ENCODE data around the gene ADNP2.

Gene ADNP2

GRCh38 chr18:80159713-80160636 lies 50.9 kb downstream of the ADNP2 start:
- TF ChIP-seq, protein P1, sequence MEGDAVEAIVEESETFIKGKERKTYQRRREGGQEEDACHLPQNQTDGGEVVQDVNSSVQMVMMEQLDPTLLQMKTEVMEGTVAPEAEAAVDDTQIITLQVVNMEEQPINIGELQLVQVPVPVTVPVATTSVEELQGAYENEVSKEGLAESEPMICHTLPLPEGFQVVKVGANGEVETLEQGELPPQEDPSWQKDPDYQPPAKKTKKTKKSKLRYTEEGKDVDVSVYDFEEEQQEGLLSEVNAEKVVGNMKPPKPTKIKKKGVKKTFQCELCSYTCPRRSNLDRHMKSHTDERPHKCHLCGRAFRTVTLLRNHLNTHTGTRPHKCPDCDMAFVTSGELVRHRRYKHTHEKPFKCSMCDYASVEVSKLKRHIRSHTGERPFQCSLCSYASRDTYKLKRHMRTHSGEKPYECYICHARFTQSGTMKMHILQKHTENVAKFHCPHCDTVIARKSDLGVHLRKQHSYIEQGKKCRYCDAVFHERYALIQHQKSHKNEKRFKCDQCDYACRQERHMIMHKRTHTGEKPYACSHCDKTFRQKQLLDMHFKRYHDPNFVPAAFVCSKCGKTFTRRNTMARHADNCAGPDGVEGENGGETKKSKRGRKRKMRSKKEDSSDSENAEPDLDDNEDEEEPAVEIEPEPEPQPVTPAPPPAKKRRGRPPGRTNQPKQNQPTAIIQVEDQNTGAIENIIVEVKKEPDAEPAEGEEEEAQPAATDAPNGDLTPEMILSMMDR (IDR thresholded peaks at IDR 0.05), result no peak

DNA sequence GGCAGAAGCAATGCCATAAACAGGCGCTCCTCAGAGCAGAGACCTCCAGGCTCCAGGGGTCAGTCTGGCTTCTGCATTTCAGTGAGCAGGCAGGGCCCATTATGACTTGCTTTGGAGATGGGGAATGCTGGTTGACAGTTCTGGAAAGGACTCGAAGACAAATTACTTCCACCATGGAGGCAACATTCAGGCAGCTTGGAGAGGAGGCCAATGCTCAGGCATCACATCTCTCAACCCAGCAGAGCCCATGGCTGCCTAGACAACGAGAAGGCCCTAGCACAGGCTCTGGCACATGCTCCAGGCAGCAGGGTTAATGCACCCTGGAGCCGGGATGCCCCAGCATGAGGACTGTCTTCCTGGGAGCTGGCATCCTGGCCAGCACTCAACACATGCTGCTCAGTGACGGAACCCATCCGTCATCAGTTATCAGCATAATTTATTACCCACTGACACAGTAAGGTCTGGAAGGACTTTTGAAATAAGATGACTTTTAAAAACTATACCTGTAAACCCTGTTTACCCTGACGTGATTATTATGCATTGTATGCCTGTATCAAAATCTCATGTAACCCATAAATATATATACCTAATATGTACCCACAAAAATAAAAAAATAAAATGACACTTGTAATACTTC lies 52.8 kb downstream of the ADNP2 start:
- TF ChIP-seq, protein P1 (IDR thresholded peaks at IDR 0.05), result no peak

GRCh38 chr18:80163183-80163582 lies 54.1 kb downstream of the ADNP2 start:
- TF ChIP-seq, protein P1 (IDR thresholded peaks at IDR 0.05), result no peak

- TF ChIP-seq, protein P1 (IDR thresholded peaks at IDR 0.05), result no peak
These were observed 57.2 kb downstream of the ADNP2 start for GRCh38 chr18:80166240-80166639.

DNA sequence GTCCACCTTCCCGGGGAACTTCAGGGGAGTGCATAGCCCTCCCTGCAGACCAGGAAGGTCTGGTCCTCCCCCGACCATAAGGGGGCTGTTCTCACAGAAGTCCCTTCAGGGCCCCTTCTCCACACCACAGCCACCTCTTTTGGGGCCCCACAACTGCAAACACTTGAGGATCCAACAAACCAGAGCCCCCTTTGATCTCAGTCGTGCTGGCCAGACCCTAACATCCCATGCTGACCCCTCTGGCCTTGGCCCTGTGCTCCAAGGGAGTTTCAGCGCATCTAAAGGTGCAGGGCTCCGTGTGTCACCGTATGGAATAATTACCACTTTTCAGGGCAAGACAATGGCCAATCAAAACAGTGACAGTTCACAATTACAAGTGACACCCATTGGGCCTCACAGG lies 57.7 kb downstream of the ADNP2 start:
- TF ChIP-seq, protein P1 (IDR thresholded peaks at IDR 0.05), result no peak

- TF ChIP-seq, protein P1 (IDR thresholded peaks at IDR 0.05), result no peak
These were observed 58.3 kb downstream of the ADNP2 start for GRCh38 chr18:80167331-80167730.

DNA sequence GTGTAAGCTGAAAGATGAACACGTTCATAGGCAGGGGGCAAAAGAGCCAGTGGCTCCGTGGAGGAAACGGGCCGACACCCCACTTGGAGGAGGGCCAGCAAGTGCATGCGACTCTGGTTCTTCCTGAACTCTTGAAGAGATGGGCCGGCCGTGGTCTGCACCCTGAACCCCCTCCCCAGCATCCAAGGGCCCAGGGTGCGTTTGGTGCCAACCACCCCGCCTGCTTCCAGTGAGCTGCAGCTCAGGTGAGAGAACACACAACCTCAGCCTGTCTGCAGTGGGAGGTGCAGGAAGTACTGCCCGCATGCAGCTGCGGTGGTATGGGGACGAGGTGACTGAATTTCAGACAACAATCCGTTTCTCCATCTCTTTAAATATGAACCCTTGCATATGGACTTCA lies 58.9 kb downstream of the ADNP2 start:
- TF ChIP-seq, protein P1 (IDR thresholded peaks at IDR 0.05), result no peak

Data from LNCAP (cell line).